Measurements from ENCODE around the gene AIFM2.
"Not testable (repeated sequence)": the region's sequence is repeated elsewhere in the genome, so short reads cannot be mapped to it uniquely, and the experiment has no call there.

The AIFM2 gene

GRCh38 chr10:70090951-70091350, 41.7 kb downstream of the AIFM2 start:
- in situ Hi-C loops (cut with HindIII; ENCODE audit: low pct_unique_long_range_greater_than_20kb, low sequenced_read_pairs): no loop called here
- no peak for TF ChIP-seq JUND (IDR thresholded peaks at IDR 0.05; ENCODE audit: low read depth)
- DNase-seq (ENCODE audit: low read depth in 1 of 2, low spot score in 1 of 2): no peak

GRCh38 chr10:70090013-70090412, 42.6 kb downstream of the AIFM2 start:
- in situ Hi-C loops (cut with HindIII; ENCODE audit: low pct_unique_long_range_greater_than_20kb, low sequenced_read_pairs): no loop called here
- no peak for DNase-seq (ENCODE audit: low read depth in 1 of 2, low spot score in 1 of 2)
- TF ChIP-seq JUND (IDR thresholded peaks at IDR 0.05; ENCODE audit: low read depth): no peak

- in situ Hi-C loops (cut with HindIII; ENCODE audit: low pct_unique_long_range_greater_than_20kb, low sequenced_read_pairs): no loop called here
- TF ChIP-seq JUND (IDR thresholded peaks at IDR 0.05; ENCODE audit: low read depth): no peak
- no peak for DNase-seq (ENCODE audit: low read depth in 1 of 2, low spot score in 1 of 2)
Observed at GRCh38 chr10:70088308-70088698, 44.3 kb downstream of the AIFM2 start.

GRCh38 chr10:70087616-70088307, 44.9 kb downstream of the AIFM2 start:
- in situ Hi-C loops (cut with HindIII; ENCODE audit: low pct_unique_long_range_greater_than_20kb, low sequenced_read_pairs): no loop called here
- DNase-seq (ENCODE audit: low read depth in 1 of 2, low spot score in 1 of 2): no peak

GRCh38 chr10:70085975-70086613, 46.5 kb downstream of the AIFM2 start:
- no peak for DNase-seq (ENCODE audit: low read depth in 1 of 2, low spot score in 1 of 2)
- TF ChIP-seq JUND (IDR thresholded peaks at IDR 0.05; ENCODE audit: low read depth): no peak
- in situ Hi-C loops (cut with HindIII; ENCODE audit: low pct_unique_long_range_greater_than_20kb, low sequenced_read_pairs): no loop called here

More at GRCh38 chr10:70087616-70088307, 44.9 kb downstream of the AIFM2 start:
- no peak for TF ChIP-seq JUND (IDR thresholded peaks at IDR 0.05; ENCODE audit: low read depth)

- TF ChIP-seq JUND (IDR thresholded peaks at IDR 0.05; ENCODE audit: low read depth): no peak
- DNase-seq (ENCODE audit: low read depth in 1 of 2, low spot score in 1 of 2): no peak
- in situ Hi-C loops (cut with HindIII; ENCODE audit: low pct_unique_long_range_greater_than_20kb, low sequenced_read_pairs): no loop called here
Observed at GRCh38 chr10:70084189-70084588, 48.4 kb downstream of the AIFM2 start.

- in situ Hi-C loops (cut with HindIII; ENCODE audit: low pct_unique_long_range_greater_than_20kb, low sequenced_read_pairs): not testable (repeated sequence)
Observed at GRCh38 chr10:70080789-70081188, 51.8 kb downstream of the AIFM2 start.

GRCh38 chr10:70078937-70079336, 53.7 kb downstream of the AIFM2 start:
- no peak for TF ChIP-seq JUND (IDR thresholded peaks at IDR 0.05; ENCODE audit: low read depth)
- in situ Hi-C loops (cut with HindIII; ENCODE audit: low pct_unique_long_range_greater_than_20kb, low sequenced_read_pairs): no loop called here
- DNase-seq (ENCODE audit: low read depth in 1 of 2, low spot score in 1 of 2): no peak

More at GRCh38 chr10:70080789-70081188, 51.8 kb downstream of the AIFM2 start:
- DNase-seq (ENCODE audit: low read depth in 1 of 2, low spot score in 1 of 2): not testable (repeated sequence)

- in situ Hi-C loops (cut with HindIII; ENCODE audit: low pct_unique_long_range_greater_than_20kb, low sequenced_read_pairs): no loop called here
- no peak for DNase-seq (ENCODE audit: low read depth in 1 of 2, low spot score in 1 of 2)
- TF ChIP-seq JUND (IDR thresholded peaks at IDR 0.05; ENCODE audit: low read depth): no peak
Observed at GRCh38 chr10:70078329-70078728, 54.3 kb downstream of the AIFM2 start.

- TF ChIP-seq JUND (IDR thresholded peaks at IDR 0.05; ENCODE audit: low read depth): no peak
- in situ Hi-C loops (cut with HindIII; ENCODE audit: low pct_unique_long_range_greater_than_20kb, low sequenced_read_pairs): no loop called here
- DNase-seq (ENCODE audit: low read depth in 1 of 2, low spot score in 1 of 2): no peak
Observed at GRCh38 chr10:70074971-70075370, 57.7 kb downstream of the AIFM2 start.

- DNase-seq (ENCODE audit: low read depth in 1 of 2, low spot score in 1 of 2): no peak
- TF ChIP-seq JUND (IDR thresholded peaks at IDR 0.05; ENCODE audit: low read depth): no peak
- in situ Hi-C loops (cut with HindIII; ENCODE audit: low pct_unique_long_range_greater_than_20kb, low sequenced_read_pairs): no loop called here
Observed at GRCh38 chr10:70074165-70074564, 58.5 kb downstream of the AIFM2 start.

GRCh38 chr10:70070834-70071233, 61.8 kb downstream of the AIFM2 start:
- TF ChIP-seq JUND (IDR thresholded peaks at IDR 0.05; ENCODE audit: low read depth): no peak
- DNase-seq (ENCODE audit: low read depth in 1 of 2, low spot score in 1 of 2): no peak
- in situ Hi-C loops (cut with HindIII; ENCODE audit: low pct_unique_long_range_greater_than_20kb, low sequenced_read_pairs): no loop called here

- no peak for TF ChIP-seq JUND (IDR thresholded peaks at IDR 0.05; ENCODE audit: low read depth)
- DNase-seq (ENCODE audit: low read depth in 1 of 2, low spot score in 1 of 2): no peak
- in situ Hi-C loops (cut with HindIII; ENCODE audit: low pct_unique_long_range_greater_than_20kb, low sequenced_read_pairs): no loop called here
Observed at GRCh38 chr10:70069346-70069745, 63.3 kb downstream of the AIFM2 start.

All from T47D (cell line).